ENCODE data around the gene CSTF1. TPM values are rescaled to one million over a fixed set of nuclear protein-coding genes. Genes with fewer than 3 reads are reported as not detected.

CSTF1 gene
- total and polyA plus RNA-seq, 2 of the 4 experiments (the other 2 are of a cell fraction) = 48.8 to 105 TPM

- TF ChIP-seq CTCF (conservative IDR thresholded peaks at IDR 0.05; ENCODE audit: low read depth, low read length) (no peak), MXI1 (IDR thresholded peaks at IDR 0.05; ENCODE audit: borderline replicate concordance, low read depth, low read length) (no peak), CEBPB (IDR thresholded peaks at IDR 0.05; ENCODE audit: low read depth, low read length) (0 out of 2 replicates have a peak, but pooled peaks have one; percentile 4)
These were observed 51.5 kb downstream of the CSTF1 start (continued) for GRCh38 chr20:56443654-56444540.
